GM12878 (cell line): ENCODE measurements around the gene CEP131. TPM values are rescaled to one million over a fixed set of nuclear protein-coding genes. Genes with fewer than 3 reads are reported as not detected.

ENCODE experiments used
- ATAC-seq: fragments of 200-7000 bp; cut with Tn5 transposase; 3 replicates; pipeline ENCODE4 v1.9.1; 2020; ENCODE audit warnings: mild to moderate bottlenecking, moderate library complexity
- BruUV-seq: library from RNA; stranded (reverse); fragments of 400-500 nt; replicated peaks from 2 replicates; lab custom pipeline; 2021; lab: Mats Ljungman, UMichigan
- CTCF ChIA-PET: fragments of 300-600 bp; sonication (Branson Sonifier 250); formaldehyde crosslinking; extraction: SDS; loops from one replicate; lab custom pipeline; 2021; ENCODE audit warnings: inconsistent platforms; lab: Yijun Ruan, JAX
- POLR2A ChIA-PET: fragments of 350-600 bp; formaldehyde crosslinking; extraction: SDS; loops from one replicate; lab custom pipeline; 2021; ENCODE audit warnings: inconsistent platforms; lab: Charles Lee
- RAD21 ChIA-PET: fragments of 300-600 bp; sonication (Branson Sonifier 250); formaldehyde crosslinking; loops from one replicate; lab custom pipeline; 2023; ENCODE audit warnings: antibody characterized with exemption; ENCODE audit not compliant: unreplicated experiment; lab: Charles Lee
- SMC1A ChIA-PET: fragments of 300-600 bp; sonication (Branson Sonifier 250); formaldehyde crosslinking; loops from one replicate; lab custom pipeline; 2023; ENCODE audit not compliant: unreplicated experiment, uncharacterized antibody; lab: Charles Lee
- DNase-seq: peaks from one replicate; pipeline ENCODE4 v3.0.0-alpha.2; 2011; ENCODE audit warnings: low read depth, low spot score
- FAIRE-seq: peaks from 3 replicates; lab custom pipeline; 2011; peaks lifted over from hg19 to GRCh38; lab: Jason Lieb, UNC
- H2AFZ ChIP-seq: 2 replicates; pipeline ENCODE4 v1.6.0; 2011; ENCODE audit warnings: low read depth, low read length, control low read depth; ENCODE audit not compliant: control insufficient read depth
- H3K27ac ChIP-seq: 2 replicates; pipeline ENCODE4 v1.5.1; 2011; ENCODE audit warnings: control low read depth; ENCODE audit not compliant: control insufficient read depth, insufficient read depth
- H3K27me3 ChIP-seq, 2 experiments: replicated peaks in 1 of 2; 2 replicates each; pipeline versions ENCODE4 v1.6.0 to v1.6.1; 2011; ENCODE audit warnings: low read length in 1 of 2; ENCODE audit not compliant: control insufficient read depth in 2 of 2, insufficient read depth in 2 of 2
- H3K36me3 ChIP-seq, 2 experiments: 2 replicates each; pipeline ENCODE4 v1.5.1; 2011; ENCODE audit warnings: low read length in 1 of 2; ENCODE audit not compliant: control insufficient read depth in 2 of 2, insufficient read depth in 2 of 2
- H3K4me1 ChIP-seq: 2 replicates; pipeline ENCODE4 v1.6.1; 2011; ENCODE audit warnings: mild to moderate bottlenecking, low read length, moderate library complexity, mixed read lengths; ENCODE audit not compliant: control insufficient read depth, insufficient read depth
- H3K4me2 ChIP-seq: 2 replicates; pipeline ENCODE4 v1.6.0; 2011; ENCODE audit warnings: control low read depth; ENCODE audit not compliant: control insufficient read depth, insufficient read depth
- H3K4me3 ChIP-seq: fragments of 200-600 bp; sonication (generic); 2 replicates; pipeline ENCODE4 v1.5.1; 2016
- H3K79me2 ChIP-seq: 2 replicates; pipeline ENCODE4 v1.6.0; 2011; ENCODE audit warnings: low read length; ENCODE audit not compliant: control insufficient read depth, insufficient read depth
- H3K9ac ChIP-seq: 2 replicates; pipeline ENCODE4 v1.8.0; 2011; ENCODE audit warnings: low read length, control low read depth, mixed read lengths; ENCODE audit not compliant: control insufficient read depth, insufficient read depth
- H3K9me3 ChIP-seq: replicated peaks from 3 replicates; pipeline ENCODE4 v1.5.1; 2011; ENCODE audit warnings: mild to moderate bottlenecking, low read length; ENCODE audit not compliant: control insufficient read depth, insufficient read depth
- H4K20me1 ChIP-seq: 2 replicates; pipeline ENCODE4 v1.6.0; 2011; ENCODE audit not compliant: control insufficient read depth, insufficient read depth
- CBX5 ChIP-seq: sonication (generic); IDR thresholded peaks from 2 replicates; pipeline ENCODE4 v1.6.1; 2016; ENCODE audit warnings: low read depth, moderate library complexity, mild to moderate bottlenecking, inconsistent platforms
- CHD2 ChIP-seq: IDR thresholded peaks from 2 replicates; pipeline ENCODE4 v1.6.1; 2011; ENCODE audit warnings: low read depth, low read length, improper control_type of control experiment, borderline replicate concordance
- CHD4 ChIP-seq: fragments of 200-600 bp; sonication (generic); IDR thresholded peaks from 2 replicates; pipeline ENCODE4 v1.6.1; 2016; ENCODE audit warnings: mild to moderate bottlenecking
- ESRRA ChIP-seq: IDR thresholded peaks from 2 replicates; pipeline ENCODE4 v1.6.1; 2012; ENCODE audit warnings: mild to moderate bottlenecking, low read length, improper control_type of control experiment
- FOXK2 ChIP-seq: fragments of 450-650 bp; IDR thresholded peaks from 2 replicates; pipeline ENCODE4 v1.6.1; 2017; ENCODE audit warnings: mild to moderate bottlenecking, moderate library complexity
- KDM1A ChIP-seq: fragments of 200-600 bp; sonication (generic); IDR thresholded peaks from 2 replicates; pipeline ENCODE4 v1.6.1; 2016; ENCODE audit warnings: borderline replicate concordance
- NFIC ChIP-seq: IDR thresholded peaks from 2 replicates; pipeline ENCODE4 v1.6.1; 2012; ENCODE audit warnings: low read depth, mild to moderate bottlenecking, inconsistent platforms, low read length, moderate library complexity
- NR2F1 ChIP-seq: fragments of 450-650 bp; conservative IDR thresholded peaks from 2 replicates; pipeline ENCODE4 v1.6.1; 2017; ENCODE audit warnings: mild to moderate bottlenecking
- NRF1 ChIP-seq: conservative IDR thresholded peaks from 2 replicates; pipeline ENCODE4 v1.6.1; 2011; ENCODE audit warnings: mild to moderate bottlenecking, low read depth, low read length, improper control_type of control experiment
- PAX8 ChIP-seq: fragments of 450-650 bp; IDR thresholded peaks from 2 replicates; pipeline ENCODE4 v1.6.1; 2017; ENCODE audit warnings: mild to moderate bottlenecking, moderate library complexity
- POU2F2 ChIP-seq: IDR thresholded peaks from 3 replicates; pipeline ENCODE4 v1.6.1; 2011; ENCODE audit warnings: low read depth, mild to moderate bottlenecking, low read length, borderline replicate concordance
- RCOR1 ChIP-seq: conservative IDR thresholded peaks from 2 replicates; pipeline ENCODE4 v1.6.1; 2012; ENCODE audit warnings: low read depth, low read length, improper control_type of control experiment
- SMC3 ChIP-seq: IDR thresholded peaks from 2 replicates; pipeline ENCODE4 v1.6.1; 2011; ENCODE audit warnings: low read length, improper control_type of control experiment, borderline replicate concordance
- SPI1 ChIP-seq: IDR thresholded peaks from 2 replicates; pipeline ENCODE4 v1.6.1; 2011; ENCODE audit warnings: low read depth, mild to moderate bottlenecking, low read length, moderate library complexity, borderline replicate concordance; ENCODE audit not compliant: insufficient read depth
- SRF ChIP-seq, 2 experiments: IDR thresholded peaks; 2 replicates each; pipeline ENCODE4 v1.6.1; 2011; ENCODE audit warnings: low read depth in 2 of 2, low read length in 2 of 2, mild to moderate bottlenecking in 1 of 2, moderate library complexity in 1 of 2
- YBX1 ChIP-seq: fragments of 450-650 bp; IDR thresholded peaks from 2 replicates; pipeline ENCODE4 v1.6.1; 2016; ENCODE audit warnings: antibody characterized with exemption
- ZNF207 ChIP-seq: fragments of 450-650 bp; IDR thresholded peaks from 2 replicates; pipeline ENCODE4 v1.6.1; 2014; ENCODE audit warnings: antibody characterized with exemption, mild to moderate bottlenecking, borderline replicate concordance
- ZNF274 ChIP-seq: IDR thresholded peaks from one replicate; pipeline ENCODE4 v1.8.0; 2011; ENCODE audit not compliant: insufficient read length, insufficient read depth
- ZNF622 ChIP-seq: fragments of 450-650 bp; IDR thresholded peaks from 2 replicates; pipeline ENCODE4 v1.6.1; 2017; ENCODE audit warnings: mild to moderate bottlenecking, inconsistent platforms
- WGBS: methylation state at CpG from one replicate; pipeline ENCODE4 v1.1.6; 2016; ENCODE audit warnings: low lambda C conversion rate; ENCODE audit not compliant: insufficient replicate concordance, insufficient coverage; ENCODE audit errors: missing lambda C conversion rate; 5-methylcytosine and 5-hydroxymethylcytosine counted together
- in situ Hi-C: fragments of 300-500 bp; cut with MboI; formaldehyde crosslinking; loops from 9 replicates; pipeline ENCODE4 v1.14.3; 2018; ENCODE audit warnings: mixed read lengths
- intact Hi-C: fragments of 100-400 bp; cut with micrococcal nuclease; formaldehyde crosslinking; loops from one replicate; pipeline ENCODE4 v1.14.2; 2022; ENCODE audit not compliant: unreplicated experiment
- polyA plus RNA-seq, 11 experiments: library from polyadenylated mRNA; depleted of rRNA in 4 of 11; unstranded in 6 of 11; stranded (reverse) in 5 of 11; fragments of >200 nt; fragmentation: Nextera tagmentation in 4 of 11; fragmentation: Illumina TruSeq in 1 of 11; extraction: Ambion mirVana in 4 of 11; extraction: Trizol in 1 of 11; gene quantifications; 1 replicate in 1 of 11; 2 replicates in 10 of 11; pipeline versions ENCODE4 v1.2.1 to v1.2.3, GENCODE V29; 2011 to 2016; ENCODE audit warnings: inconsistent platforms in 2 of 11, missing spikeins in 2 of 11, low read depth in 1 of 11
- total RNA-seq, 4 experiments: library from RNA; depleted of rRNA in 3 of 4; stranded (reverse); fragments of >200 nt in 3 of 4; fragmentation: Illumina TruSeq in 1 of 4; extraction: Trizol in 1 of 4; gene quantifications; 2 replicates each; pipeline versions ENCODE4 v1.2.1 to v1.2.3, GENCODE V29; 2013 to 2021
- TF ChIP-seq, protein P1 (sequence below): IDR thresholded peaks from 2 replicates; pipeline ENCODE4 v1.6.1; 2011; ENCODE audit warnings: low read depth, low read length, improper control_type of control experiment, borderline replicate concordance

The CEP131 gene
- total and polyA plus RNA-seq, 10 of the 15 experiments (the other 5 are each of a cell fraction or from before 2014, with no cell fraction given) = 0.05 to 17.3 (median 6.7) TPM

DNA sequence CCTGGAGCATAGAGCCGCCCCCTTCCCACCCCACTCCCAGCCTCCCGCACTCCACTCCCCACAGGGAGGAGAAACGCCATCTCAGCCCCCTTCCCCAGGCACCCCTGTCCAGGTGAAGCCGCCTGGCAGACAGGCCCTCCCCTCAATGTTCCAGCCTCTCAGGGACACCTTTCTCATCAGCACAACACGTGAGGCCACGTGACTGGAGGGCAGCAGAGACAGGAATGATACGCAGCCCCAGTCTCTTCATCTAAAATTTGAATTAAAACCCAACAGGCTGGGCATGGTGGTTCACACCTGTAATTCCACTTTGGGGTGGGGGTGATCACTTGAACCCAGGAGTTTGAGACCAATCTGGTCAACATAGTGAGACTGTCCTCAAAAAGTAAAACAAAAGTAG, 36.6 kb downstream of the CEP131 start:
- no peak overlapping the region for H3K4me2 ChIP-seq
- no peak overlapping the region for H3K27ac ChIP-seq
- no peak for TF ChIP-seq CHD2
- TF ChIP-seq POU2F2 = no peak
- no peak for TF ChIP-seq ZNF274
- no peak for TF ChIP-seq CBX5
- no peak for TF ChIP-seq YBX1
- CTCF ChIA-PET = no interaction called here
- intact Hi-C loops = no loop called here
- H2AFZ ChIP-seq = no peak overlapping the region
- H3K4me3 ChIP-seq = no peak overlapping the region
- no peaks in the 10 kb centered on the region for H3K27me3 ChIP-seq
- SMC1A ChIA-PET = no interaction called here
- no TSS peak for BruUV-seq
- RAD21 ChIA-PET = no interaction called here
- in situ Hi-C loops = no loop called here
- H4K20me1 ChIP-seq = no peaks in the 10 kb centered on the region
- FAIRE-seq (no peak), ATAC-seq (no peak), DNase-seq (no peak)
- H3K9ac ChIP-seq = no peak overlapping the region
- H3K9me3 ChIP-seq = no peaks in the 10 kb centered on the region
- no peaks in the 10 kb centered on the region; a peak in 2 of 4 replicates for H3K36me3 ChIP-seq
- POLR2A ChIA-PET = no interaction called here
- no peaks in the 10 kb centered on the region for H3K79me2 ChIP-seq
- H3K4me1 ChIP-seq = no peaks in the 10 kb centered on the region
- 60% methylated on average over 6 of the region's 7 CpGs for WGBS

DNA sequence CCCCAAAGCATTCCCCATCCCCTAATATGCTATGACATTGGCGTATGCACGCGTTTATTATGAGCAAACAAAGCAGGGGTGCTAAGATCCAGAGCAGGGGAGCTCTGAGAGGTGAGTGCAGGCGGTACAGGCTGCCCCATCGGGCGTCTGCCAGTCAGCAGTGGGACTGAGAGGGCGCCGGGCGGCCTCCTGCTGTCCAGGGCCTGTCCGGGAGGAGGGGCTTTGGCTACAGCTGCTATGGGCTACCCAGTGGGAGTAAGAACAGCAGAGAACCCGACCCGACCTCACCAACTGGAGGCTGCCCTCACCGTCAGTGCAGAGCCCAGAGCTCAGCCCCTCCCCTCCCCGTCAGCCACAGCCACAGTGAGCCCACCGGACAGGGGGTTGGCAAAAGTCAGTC, 38.2 kb downstream of the CEP131 start:
- Histone ChIP-seq H3K9me3 (no peaks in the 10 kb centered on the region), H3K4me3 (no peak overlapping the region), H3K27ac (no peak overlapping the region), H2AFZ (no peak overlapping the region), H4K20me1 (no peaks in the 10 kb centered on the region), H3K4me2 (no peak overlapping the region), H3K27me3 (no peaks in the 10 kb centered on the region), H3K36me3 (no peaks in the 10 kb centered on the region; a peak in 2 of 4 replicates), H3K9ac (no peak overlapping the region), H3K4me1 (no peaks in the 10 kb centered on the region), H3K79me2 (no peaks in the 10 kb centered on the region)
- SMC1A ChIA-PET = no interaction called here
- RAD21 ChIA-PET = no interaction called here
- 26% methylated on average over 15 of the region's 15 CpGs for WGBS
- ATAC-seq (no peak), FAIRE-seq (no peak), DNase-seq (no peak)
- BruUV-seq = no TSS peak
- TF ChIP-seq PAX8 (no peak), NR2F1 (no peak), CHD4 (no peak), POU2F2 (no peak), NFIC (no peak), ZNF622 (no peak), RCOR1 (no peak), SPI1 (no peak), ESRRA (no peak), SRF (IDR thresholded peaks at IDR 0.05; ENCODE audit: low read depth in 2 of 2, low read length in 2 of 2) (no peak), FOXK2 (no peak), NRF1 (no peak), ZNF207 (no peak), SMC3 (no peak), KDM1A (no peak)
- TF ChIP-seq, protein P1, sequence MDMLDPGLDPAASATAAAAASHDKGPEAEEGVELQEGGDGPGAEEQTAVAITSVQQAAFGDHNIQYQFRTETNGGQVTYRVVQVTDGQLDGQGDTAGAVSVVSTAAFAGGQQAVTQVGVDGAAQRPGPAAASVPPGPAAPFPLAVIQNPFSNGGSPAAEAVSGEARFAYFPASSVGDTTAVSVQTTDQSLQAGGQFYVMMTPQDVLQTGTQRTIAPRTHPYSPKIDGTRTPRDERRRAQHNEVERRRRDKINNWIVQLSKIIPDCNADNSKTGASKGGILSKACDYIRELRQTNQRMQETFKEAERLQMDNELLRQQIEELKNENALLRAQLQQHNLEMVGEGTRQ = no peak
- in situ Hi-C loops = no loop called here
- intact Hi-C loops = no loop called here
- CTCF ChIA-PET = no interaction called here
- POLR2A ChIA-PET = no interaction called here
